Measurements from ENCODE around the gene DHRS3.

DHRS3 gene

DNA sequence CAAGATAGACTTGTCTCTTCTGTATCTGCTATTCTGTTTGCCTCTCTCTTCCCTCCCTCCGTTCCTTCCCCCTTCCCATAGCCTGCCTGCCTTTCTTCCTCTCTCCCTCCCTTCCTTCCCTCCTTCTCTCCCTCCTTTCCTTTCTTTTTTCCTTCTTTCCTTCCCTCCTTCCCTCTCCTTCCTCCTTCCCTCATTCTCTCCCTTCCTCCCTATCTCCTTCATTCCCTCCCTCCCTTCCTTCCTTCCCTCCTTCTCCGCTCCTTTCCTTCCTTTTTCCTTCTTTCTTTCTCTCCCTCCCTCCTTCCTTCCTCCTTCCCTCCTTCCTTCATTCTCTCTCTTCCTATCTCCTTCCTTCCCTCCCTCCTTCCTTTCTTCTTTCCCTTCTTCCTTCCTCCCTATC, 26.8 kb upstream of the DHRS3 start:
- no peak overlapping the region for H3K4me3 ChIP-seq (replicated peaks in 1 of 2; ENCODE audit: low read depth in 2 of 2, low read length in 2 of 2)
- DNase-seq (ENCODE audit: low read depth in 2 of 2): no peak
- TF ChIP-seq CTCF (IDR thresholded peaks at IDR 0.05; ENCODE audit: low read depth, low read length): no peak

DNA sequence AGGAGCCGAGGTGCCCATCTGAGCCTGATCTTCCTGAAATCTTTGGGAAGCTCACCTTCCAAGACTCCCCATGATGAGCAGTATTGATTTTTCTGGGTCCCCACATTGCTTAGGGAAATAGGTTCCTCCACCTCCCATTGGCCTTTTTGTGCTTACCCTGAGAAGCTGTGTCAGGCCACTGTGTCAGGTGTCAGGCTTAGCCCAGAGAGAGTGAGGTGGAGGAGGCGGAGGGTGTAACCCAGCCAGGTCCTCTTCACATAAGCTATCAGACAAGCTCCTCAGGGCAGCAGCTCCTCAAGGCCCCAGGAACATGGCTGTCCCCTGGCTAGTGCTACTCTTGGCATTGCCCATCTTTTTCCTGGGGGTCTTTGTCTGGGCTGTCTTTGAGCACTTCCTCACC, 26.2 kb upstream of the DHRS3 start:
- no peak for DNase-seq (ENCODE audit: low read depth in 2 of 2)
- no peak overlapping the region for H3K4me3 ChIP-seq (replicated peaks in 1 of 2; ENCODE audit: low read depth in 2 of 2, low read length in 2 of 2)
- TF ChIP-seq CTCF (IDR thresholded peaks at IDR 0.05; ENCODE audit: low read depth, low read length): no peak

DNA sequence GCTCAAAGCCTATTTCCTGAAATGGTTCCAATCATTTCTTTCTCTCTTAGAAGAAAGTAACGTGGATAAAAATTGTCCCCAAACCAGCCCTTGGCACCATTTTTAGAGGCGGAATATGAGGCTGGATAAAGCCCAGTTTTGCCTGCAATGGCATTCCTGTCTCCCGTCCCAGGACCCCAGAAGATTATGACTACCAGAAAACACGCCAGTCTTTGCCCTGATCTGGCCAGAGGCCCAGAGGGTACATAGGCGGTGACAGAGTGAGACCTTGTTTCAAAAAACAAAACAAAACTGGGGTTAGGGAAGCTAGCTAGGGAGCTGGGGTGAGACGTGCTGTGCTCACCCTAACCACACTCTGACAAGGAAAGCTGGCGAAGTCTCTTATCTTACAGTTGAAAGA, 25.8 kb upstream of the DHRS3 start, which contains the start of gene AADACL4:
Gene AADACL4, plus strand, starts transcription at position 301 of the 400 bp plus-strand sequence. CDS start 462 bp downstream, outside the sequence.
- H3K4me3 ChIP-seq (replicated peaks in 1 of 2; ENCODE audit: low read depth in 2 of 2, low read length in 2 of 2): no peak within 1 kb of the TSS
- DNase-seq (ENCODE audit: low read depth in 2 of 2): no peak
- no peak for TF ChIP-seq CTCF (IDR thresholded peaks at IDR 0.05; ENCODE audit: low read depth, low read length)

DNA sequence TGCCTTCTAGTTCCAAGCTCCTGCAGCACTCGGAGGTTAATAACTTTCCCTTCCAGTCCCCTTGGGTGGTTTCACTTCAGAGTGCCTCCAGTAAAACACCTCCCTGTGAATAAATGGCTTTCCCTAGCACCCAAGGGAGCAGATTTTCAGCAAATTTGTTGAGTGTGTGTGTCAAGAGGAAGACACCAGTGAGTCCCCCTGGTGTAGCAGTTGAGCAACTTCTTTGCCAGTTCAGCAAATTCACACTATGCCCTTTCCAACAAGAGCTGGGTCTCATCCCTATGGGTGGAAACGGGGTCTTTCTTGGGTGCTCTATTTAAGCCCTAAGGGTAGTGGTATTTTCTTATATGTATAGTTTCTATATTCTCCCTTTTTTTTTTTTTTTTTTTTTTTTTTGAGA, 25.1 kb upstream of the DHRS3 start:
- no peak for DNase-seq (ENCODE audit: low read depth in 2 of 2)
- TF ChIP-seq CTCF (IDR thresholded peaks at IDR 0.05; ENCODE audit: low read depth, low read length): no peak
- H3K4me3 ChIP-seq (replicated peaks in 1 of 2; ENCODE audit: low read depth in 2 of 2, low read length in 2 of 2): no peak overlapping the region

- DNase-seq (ENCODE audit: low read depth in 2 of 2): no peak
- no peak overlapping the region for H3K4me3 ChIP-seq (replicated peaks in 1 of 2; ENCODE audit: low read depth in 2 of 2, low read length in 2 of 2)
- TF ChIP-seq CTCF (IDR thresholded peaks at IDR 0.05; ENCODE audit: low read depth, low read length): no peak
Measured at GRCh38 chr1:12640958-12641272, 22.9 kb upstream of the DHRS3 start.

DNA sequence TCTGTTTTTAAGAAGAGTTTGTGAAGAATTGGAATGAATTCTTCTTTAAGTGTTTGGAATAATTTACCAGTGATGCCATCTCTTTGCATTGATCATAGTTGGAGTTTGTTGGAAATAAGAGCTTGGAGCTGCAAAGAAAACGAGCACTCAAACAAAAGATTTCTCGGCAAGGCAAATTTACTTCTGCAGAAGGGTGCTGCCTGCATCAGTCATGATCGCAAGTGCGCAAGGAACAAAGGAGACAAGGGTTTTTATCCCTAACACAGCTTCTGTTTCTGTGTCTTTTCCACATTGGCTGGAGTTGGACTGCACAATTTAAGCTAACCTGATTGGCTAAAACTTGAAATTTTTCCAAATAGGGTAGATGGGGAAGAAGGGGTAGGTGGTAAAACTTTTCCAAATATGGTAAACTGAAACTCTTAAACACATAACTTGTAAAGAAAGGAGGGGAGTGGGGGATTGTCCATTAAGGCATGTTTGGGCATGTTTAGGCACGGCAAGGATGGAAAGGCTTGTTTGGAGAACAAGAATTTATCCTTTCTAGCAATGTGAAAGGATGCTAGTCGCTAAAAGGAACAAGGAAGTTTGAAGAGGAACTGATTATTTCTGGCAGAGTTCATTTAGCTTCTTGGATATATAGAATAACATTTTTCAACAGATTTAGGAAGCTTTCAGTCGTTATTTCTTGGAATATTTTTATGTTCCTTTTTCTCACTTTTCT, 22.4 kb upstream of the DHRS3 start:
- no peak for TF ChIP-seq CTCF (IDR thresholded peaks at IDR 0.05; ENCODE audit: low read depth, low read length)
- H3K4me3 ChIP-seq (replicated peaks in 1 of 2; ENCODE audit: low read depth in 2 of 2, low read length in 2 of 2): no peak overlapping the region
- DNase-seq (ENCODE audit: low read depth in 2 of 2): no peak

DNA sequence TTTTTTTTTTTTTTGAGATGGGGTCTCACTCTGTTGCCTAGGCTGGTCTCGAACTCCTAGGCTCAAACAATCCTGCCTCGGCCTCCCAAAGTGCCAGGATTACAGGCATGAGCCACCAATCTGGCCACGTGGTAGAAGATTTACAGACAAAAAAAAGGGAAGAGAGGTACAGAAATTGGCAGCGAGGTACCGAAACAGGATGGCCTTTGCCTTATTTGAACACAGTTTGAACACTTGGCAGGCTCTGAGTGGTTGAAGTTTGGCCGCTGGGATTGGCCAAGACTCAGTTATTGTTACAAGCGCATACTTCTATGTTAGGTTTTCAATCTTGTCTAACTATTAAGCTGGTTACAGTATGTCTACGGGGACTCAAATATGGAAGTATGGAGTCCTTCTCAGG, 19.7 kb upstream of the DHRS3 start:
- no peak overlapping the region for H3K4me3 ChIP-seq (replicated peaks in 1 of 2; ENCODE audit: low read depth in 2 of 2, low read length in 2 of 2)
- no peak for TF ChIP-seq CTCF (IDR thresholded peaks at IDR 0.05; ENCODE audit: low read depth, low read length)
- no peak for DNase-seq (ENCODE audit: low read depth in 2 of 2)

Measured in cardiac fibroblast (primary cell).